ENCODE measurements around the gene CMPK1. TPM values are rescaled to one million over a fixed set of nuclear protein-coding genes. Genes with fewer than 3 reads are reported as not detected.
"Not testable (repeated sequence)": the region's sequence is repeated elsewhere in the genome, so short reads cannot be mapped to it uniquely, and the experiment has no call there.

Gene CMPK1
- polyA plus RNA-seq, 1 donor (not counting 4 experiments of a cell fraction or from before 2014, with no cell fraction given): 63.8 TPM

GRCh38 chr1:47313915-47314664 is 19.5 kb upstream of the CMPK1 start, which contains the start of gene STIL:
Gene STIL (minus strand): TSS chr1:47314147. CDS start chr1:47310319, 3,828 bp downstream.
- Histone ChIP-seq H2AFZ (ENCODE audit: control insufficient read depth, low read length) (peak within 1 kb of the TSS; percentile 82), H4K20me1 (ENCODE audit: control insufficient read depth, extremely low read depth, insufficient read depth, low read length) (no peaks in the 10 kb centered on the region), H3K9ac (ENCODE audit: control insufficient read depth, extremely low read depth, insufficient read depth, low read length) (peak within 1 kb of the TSS; percentile 85), H3K9me3 (ENCODE audit: control insufficient read depth, low read depth, low read length) (no peaks in the 10 kb centered on the region), H3K36me3 (ENCODE audit: control insufficient read depth in 2 of 2, extremely low read depth in 1 of 2, insufficient read depth in 2 of 2, low read length in 2 of 2) (peaks cover 1 to 8% of the 10 kb centered on the region in 2 experiments), H3K4me1 (ENCODE audit: control insufficient read depth, extremely low read depth, insufficient read depth, low read length) (peaks cover 5% of the 10 kb centered on the region), H3K4me2 (ENCODE audit: control insufficient read depth, extremely low read depth, insufficient read depth, low read depth, low read length) (peak within 1 kb of the TSS; percentile 84), H3K9me1 (ENCODE audit: control insufficient read depth, extremely low read depth, insufficient read depth, low read length) (no peaks in the 10 kb centered on the region), H3K27ac (ENCODE audit: control insufficient read depth, insufficient read depth, low read length) (peak within 1 kb of the TSS; percentile 87), H3K4me3 (ENCODE audit: control insufficient read depth in 2 of 3, extremely low read depth in 1 of 3, insufficient read depth in 2 of 3, low read depth in 1 of 3, low read length in 3 of 3) (peak within 1 kb of the TSS; percentile 73 to 81 (median 81)), H3K27me3 (ENCODE audit: control insufficient read depth, extremely low read depth, insufficient read depth, low read length) (no peaks in the 10 kb centered on the region), H3K79me2 (ENCODE audit: control insufficient read depth, insufficient read depth, low read length) (peaks cover 41% of the 10 kb centered on the region)
- no peak for TF ChIP-seq EZH2 (IDR thresholded peaks at IDR 0.05; ENCODE audit: low read length)
- DNase-seq (ENCODE audit: low read depth, low spot score) (peak; percentile 94), FAIRE-seq (peak; percentile 75)
- dilution Hi-C loops (cut with MboI; ENCODE audit: extremely low pct_ligation_motif_present, low sequenced_read_pairs): no loop called here

- H3K27ac ChIP-seq (ENCODE audit: control insufficient read depth, insufficient read depth, low read length): no peak overlapping the region
- H3K4me2 ChIP-seq (ENCODE audit: control insufficient read depth, extremely low read depth, insufficient read depth, low read depth, low read length): no peak overlapping the region
- no peaks in the 10 kb centered on the region for H3K9me1 ChIP-seq (ENCODE audit: control insufficient read depth, extremely low read depth, insufficient read depth, low read length)
- DNase-seq (ENCODE audit: low read depth, low spot score) (no peak), FAIRE-seq (no peak)
- no peaks in the 10 kb centered on the region for H3K36me3 ChIP-seq (ENCODE audit: control insufficient read depth in 2 of 2, extremely low read depth in 1 of 2, insufficient read depth in 2 of 2, low read length in 2 of 2)
- TF ChIP-seq CTCF (optimal IDR thresholded peaks at IDR 0.05 in 1 of 3, IDR thresholded peaks at IDR 0.05 in 1 of 3, conservative IDR thresholded peaks at IDR 0.05 in 1 of 3; ENCODE audit: extremely low read depth in 1 of 3, insufficient read depth in 2 of 3, low read length in 3 of 3): no peak
- no peak for TF ChIP-seq EZH2 (IDR thresholded peaks at IDR 0.05; ENCODE audit: low read length)
- dilution Hi-C loops (cut with MboI; ENCODE audit: extremely low pct_ligation_motif_present, low sequenced_read_pairs): no loop called here
- H3K27me3 ChIP-seq (ENCODE audit: control insufficient read depth, extremely low read depth, insufficient read depth, low read length): no peaks in the 10 kb centered on the region
- H2AFZ ChIP-seq (ENCODE audit: control insufficient read depth, low read length): peak overlapping the region; percentile 39
- H3K4me3 ChIP-seq (ENCODE audit: control insufficient read depth in 2 of 3, extremely low read depth in 1 of 3, insufficient read depth in 2 of 3, low read depth in 1 of 3, low read length in 3 of 3): no peak overlapping the region
- no peak overlapping the region for H3K9ac ChIP-seq (ENCODE audit: control insufficient read depth, extremely low read depth, insufficient read depth, low read length)
- no peaks in the 10 kb centered on the region for H3K9me3 ChIP-seq (ENCODE audit: control insufficient read depth, low read depth, low read length)
- peaks cover 9% of the 10 kb centered on the region for H3K79me2 ChIP-seq (ENCODE audit: control insufficient read depth, insufficient read depth, low read length)
- no peaks in the 10 kb centered on the region for H4K20me1 ChIP-seq (ENCODE audit: control insufficient read depth, extremely low read depth, insufficient read depth, low read length)
- H3K4me1 ChIP-seq (ENCODE audit: control insufficient read depth, extremely low read depth, insufficient read depth, low read length): peaks cover 1% of the 10 kb centered on the region
These were observed 15.7 kb upstream of the CMPK1 start for GRCh38 chr1:47317841-47318240.

GRCh38 chr1:47319968-47320367 is 13.6 kb upstream of the CMPK1 start:
- H4K20me1 ChIP-seq (ENCODE audit: control insufficient read depth, extremely low read depth, insufficient read depth, low read length); H3K4me1 ChIP-seq (ENCODE audit: control insufficient read depth, extremely low read depth, insufficient read depth, low read length); H3K4me2 ChIP-seq (ENCODE audit: control insufficient read depth, extremely low read depth, insufficient read depth, low read depth, low read length); H3K79me2 ChIP-seq (ENCODE audit: control insufficient read depth, insufficient read depth, low read length); H3K27me3 ChIP-seq (ENCODE audit: control insufficient read depth, extremely low read depth, insufficient read depth, low read length); H3K9me1 ChIP-seq (ENCODE audit: control insufficient read depth, extremely low read depth, insufficient read depth, low read length); H3K36me3 ChIP-seq (ENCODE audit: control insufficient read depth in 2 of 2, extremely low read depth in 1 of 2, insufficient read depth in 2 of 2, low read length in 2 of 2); H3K9ac ChIP-seq (ENCODE audit: control insufficient read depth, extremely low read depth, insufficient read depth, low read length); DNase-seq (ENCODE audit: low read depth, low spot score); H3K4me3 ChIP-seq (ENCODE audit: control insufficient read depth in 2 of 3, extremely low read depth in 1 of 3, insufficient read depth in 2 of 3, low read depth in 1 of 3, low read length in 3 of 3); dilution Hi-C loops (cut with MboI; ENCODE audit: extremely low pct_ligation_motif_present, low sequenced_read_pairs); FAIRE-seq; H3K9me3 ChIP-seq (ENCODE audit: control insufficient read depth, low read depth, low read length); H3K27ac ChIP-seq (ENCODE audit: control insufficient read depth, insufficient read depth, low read length); H2AFZ ChIP-seq (ENCODE audit: control insufficient read depth, low read length): not testable (repeated sequence)
